ENCODE data around the gene ZNF266. TPM values are rescaled to one million over a fixed set of nuclear protein-coding genes. Genes with fewer than 3 reads are reported as not detected.
A peak's percentile ranks its signal among the peaks of the same experiment; 100 is the strongest.

Gene ZNF266
- total RNA-seq, 1 donor: 8.8 TPM

DNA sequence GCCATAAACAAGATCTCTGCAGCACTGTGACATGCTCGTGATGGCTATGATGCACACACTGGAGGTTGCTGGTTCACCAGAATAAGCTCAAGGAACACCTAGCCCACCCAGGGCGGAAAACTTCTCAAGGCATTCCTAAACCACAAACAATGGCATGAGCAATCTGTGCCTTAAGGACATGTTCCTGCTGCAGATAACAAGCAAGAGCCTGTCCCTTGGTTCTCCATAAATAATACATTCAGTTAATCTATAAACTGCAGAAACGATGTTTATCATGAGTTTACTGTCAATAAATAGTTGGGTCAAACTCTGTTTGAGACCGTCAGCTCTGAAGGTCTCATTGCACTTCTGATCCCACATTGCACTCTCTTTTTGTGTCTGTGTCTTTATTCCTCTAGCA, 18.6 kb upstream of the ZNF266 start:
- TF ChIP-seq, protein P1, sequence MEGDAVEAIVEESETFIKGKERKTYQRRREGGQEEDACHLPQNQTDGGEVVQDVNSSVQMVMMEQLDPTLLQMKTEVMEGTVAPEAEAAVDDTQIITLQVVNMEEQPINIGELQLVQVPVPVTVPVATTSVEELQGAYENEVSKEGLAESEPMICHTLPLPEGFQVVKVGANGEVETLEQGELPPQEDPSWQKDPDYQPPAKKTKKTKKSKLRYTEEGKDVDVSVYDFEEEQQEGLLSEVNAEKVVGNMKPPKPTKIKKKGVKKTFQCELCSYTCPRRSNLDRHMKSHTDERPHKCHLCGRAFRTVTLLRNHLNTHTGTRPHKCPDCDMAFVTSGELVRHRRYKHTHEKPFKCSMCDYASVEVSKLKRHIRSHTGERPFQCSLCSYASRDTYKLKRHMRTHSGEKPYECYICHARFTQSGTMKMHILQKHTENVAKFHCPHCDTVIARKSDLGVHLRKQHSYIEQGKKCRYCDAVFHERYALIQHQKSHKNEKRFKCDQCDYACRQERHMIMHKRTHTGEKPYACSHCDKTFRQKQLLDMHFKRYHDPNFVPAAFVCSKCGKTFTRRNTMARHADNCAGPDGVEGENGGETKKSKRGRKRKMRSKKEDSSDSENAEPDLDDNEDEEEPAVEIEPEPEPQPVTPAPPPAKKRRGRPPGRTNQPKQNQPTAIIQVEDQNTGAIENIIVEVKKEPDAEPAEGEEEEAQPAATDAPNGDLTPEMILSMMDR (IDR thresholded peaks at IDR 0.05; ENCODE audit: insufficient read depth, low read length): no peak
- DNase-seq (ENCODE audit: low read depth): no peak
- H3K4me3 ChIP-seq (ENCODE audit: low read depth, low read length): no peak overlapping the region

DNA sequence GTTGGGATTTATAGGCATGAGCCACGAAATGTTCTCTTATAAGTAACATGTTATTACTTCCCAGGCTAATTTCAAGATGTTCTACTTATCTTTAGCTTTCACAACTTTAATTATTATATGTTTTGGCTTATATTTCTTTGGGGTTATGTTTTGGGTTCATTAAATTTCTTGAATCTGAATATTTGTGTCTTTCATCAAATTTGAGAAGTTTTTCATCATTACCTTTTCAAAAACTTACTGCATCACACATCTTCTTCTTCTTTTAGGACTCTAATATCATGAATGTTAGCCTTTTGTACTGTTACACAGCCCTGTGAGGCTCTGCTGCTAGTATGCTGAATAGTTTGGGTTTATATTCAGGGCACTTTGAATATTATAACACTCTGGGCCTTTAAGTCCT, 9.7 kb upstream of the ZNF266 start:
- TF ChIP-seq, protein P1 (IDR thresholded peaks at IDR 0.05; ENCODE audit: insufficient read depth, low read length): no peak
- H3K4me3 ChIP-seq (ENCODE audit: low read depth, low read length): no peak overlapping the region
- DNase-seq (ENCODE audit: low read depth): no peak

DNA sequence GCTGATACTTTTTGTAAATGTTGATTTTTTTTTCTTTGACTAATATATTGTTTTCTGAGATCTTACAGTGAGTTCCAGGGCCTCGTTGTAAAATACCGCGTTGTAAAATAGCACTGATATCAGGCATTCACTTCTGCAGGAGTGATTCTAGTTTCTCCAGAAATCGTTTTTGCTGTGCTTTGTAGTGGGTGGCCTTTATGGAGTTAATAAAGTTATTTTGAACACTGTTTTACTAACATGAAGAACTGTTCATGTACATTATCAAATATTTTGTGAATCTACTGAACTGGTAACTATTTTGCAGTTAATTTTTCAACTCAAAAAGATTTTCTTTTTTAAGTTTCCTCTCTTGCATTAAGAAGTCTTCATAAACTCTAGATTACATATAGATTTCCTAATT, 985 bp upstream of the ZNF266 start:
- TF ChIP-seq, protein P1 (IDR thresholded peaks at IDR 0.05; ENCODE audit: insufficient read depth, low read length): no peak
- no peak overlapping the region for H3K4me3 ChIP-seq (ENCODE audit: low read depth, low read length)
- DNase-seq (ENCODE audit: low read depth): no peak

DNA sequence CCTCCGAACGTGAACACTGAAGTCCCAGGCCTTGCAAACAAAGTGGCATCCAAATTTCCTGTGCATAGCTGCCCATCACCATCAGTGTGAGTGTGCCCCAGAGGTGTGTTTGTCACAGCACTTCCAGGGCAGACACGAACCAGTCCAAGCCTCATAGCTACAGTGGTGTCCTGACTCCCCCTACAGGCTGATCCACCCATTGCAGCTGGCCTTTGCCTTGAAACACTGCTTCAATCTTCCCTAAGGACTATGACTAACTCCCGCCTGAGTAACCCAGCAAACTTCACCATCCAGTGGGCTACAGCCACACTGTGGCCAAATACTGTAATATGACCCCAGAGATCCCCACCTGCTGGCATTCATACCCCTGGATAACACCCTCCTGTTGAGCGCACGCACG, 3.9 kb downstream of the ZNF266 start:
- H3K4me3 ChIP-seq (ENCODE audit: low read depth, low read length): no peak overlapping the region
- TF ChIP-seq, protein P1 (IDR thresholded peaks at IDR 0.05; ENCODE audit: insufficient read depth, low read length): peak; percentile 29
- no peak for DNase-seq (ENCODE audit: low read depth)

DNA sequence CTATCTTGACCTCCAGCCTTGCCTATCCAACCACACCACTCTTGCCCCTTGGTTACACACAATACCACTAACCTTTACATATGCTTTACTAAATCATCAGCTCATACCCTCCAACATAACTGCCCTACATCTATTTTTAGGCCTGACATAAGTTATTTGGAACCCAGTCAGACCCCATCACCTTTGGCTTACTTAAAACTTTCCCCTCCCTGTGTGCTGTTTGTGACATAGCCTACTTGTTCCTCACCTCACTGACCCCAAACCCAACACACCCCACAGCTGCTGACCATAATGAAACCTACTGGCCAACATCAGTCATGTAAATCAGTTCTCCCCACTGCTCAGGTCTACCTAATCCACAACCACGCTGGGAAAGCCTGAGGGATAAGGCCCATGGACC, 4.9 kb downstream of the ZNF266 start:
- no peak for DNase-seq (ENCODE audit: low read depth)
- TF ChIP-seq, protein P1 (IDR thresholded peaks at IDR 0.05; ENCODE audit: insufficient read depth, low read length): no peak
- no peak overlapping the region for H3K4me3 ChIP-seq (ENCODE audit: low read depth, low read length)

DNA sequence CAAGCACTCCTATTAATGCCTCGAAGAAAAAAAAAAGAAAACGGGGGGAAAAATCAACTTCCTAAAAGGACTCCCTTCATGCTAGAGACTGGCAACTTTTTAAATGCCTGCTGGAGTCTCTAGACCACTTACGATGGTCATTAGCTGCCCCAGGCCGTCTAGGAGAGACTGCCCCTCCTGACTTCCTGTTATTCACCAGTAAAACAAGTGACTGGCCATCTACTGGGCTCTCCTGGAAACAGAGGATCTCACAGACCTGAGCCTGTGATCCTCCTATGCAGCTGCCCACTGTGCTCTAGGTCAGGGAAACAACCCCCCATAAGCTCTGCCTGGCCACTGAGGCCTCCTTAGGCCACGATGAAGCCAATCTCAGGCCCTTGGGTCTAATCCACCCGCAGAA, 7.4 kb downstream of the ZNF266 start:
- TF ChIP-seq, protein P1 (IDR thresholded peaks at IDR 0.05; ENCODE audit: insufficient read depth, low read length): no peak
- H3K4me3 ChIP-seq (ENCODE audit: low read depth, low read length): no peak overlapping the region
- DNase-seq (ENCODE audit: low read depth): no peak

DNA sequence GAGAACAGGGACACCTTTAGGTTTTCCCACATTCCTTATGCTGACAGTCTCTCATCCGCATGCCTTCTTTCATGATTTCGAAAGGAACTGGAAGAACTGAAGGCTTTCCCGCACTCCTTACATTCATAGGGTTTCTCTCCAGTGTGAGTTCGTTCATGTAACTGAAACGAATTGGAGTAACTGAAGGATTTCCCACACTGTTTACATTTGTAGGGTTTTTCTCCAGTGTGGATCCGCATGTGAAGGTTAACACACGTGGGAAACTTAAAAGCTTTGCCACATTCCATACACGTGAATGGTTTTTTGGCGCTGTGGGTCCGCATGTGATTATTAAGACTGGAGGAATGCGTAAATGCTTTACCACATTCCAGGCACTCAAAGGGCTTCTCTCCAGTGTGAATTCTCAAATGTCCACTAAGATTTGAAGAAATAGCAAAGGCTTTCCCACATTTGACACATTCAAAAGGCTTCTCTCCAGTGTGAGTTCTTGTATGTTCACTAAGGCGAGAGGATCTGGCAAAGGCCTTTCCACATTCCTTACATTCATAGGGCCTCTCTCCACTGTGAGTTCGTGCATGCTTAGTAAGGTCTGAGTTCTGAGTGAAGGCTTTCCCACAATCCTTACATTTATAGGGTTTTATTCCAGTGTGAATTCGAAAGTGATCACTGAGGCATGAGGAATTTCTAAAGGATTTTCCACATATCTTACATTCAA, 22.0 kb downstream of the ZNF266 start:
- TF ChIP-seq, protein P1 (IDR thresholded peaks at IDR 0.05; ENCODE audit: insufficient read depth, low read length): no peak

More for the DNA sequence above, 22.0 kb downstream of the ZNF266 start:
- H3K4me3 ChIP-seq (ENCODE audit: low read depth, low read length): no peak overlapping the region
- DNase-seq (ENCODE audit: low read depth): no peak
